ENCODE measurements around the gene HECW1.

Gene HECW1

GRCh38 chr7:43469051-43469450, 356.6 kb downstream of the HECW1 start:
- no peak for TF ChIP-seq CTCF (IDR thresholded peaks at IDR 0.05; ENCODE audit: control insufficient read depth, extremely low read depth, insufficient read depth)
- DNase-seq (ENCODE audit: low read depth), result no peak
- H3K4me3 ChIP-seq (ENCODE audit: low read depth, low read length), result no peak overlapping the region

GRCh38 chr7:43470110-43470509, 357.7 kb downstream of the HECW1 start:
- no peak overlapping the region for H3K4me3 ChIP-seq (ENCODE audit: low read depth, low read length)
- TF ChIP-seq CTCF (IDR thresholded peaks at IDR 0.05; ENCODE audit: control insufficient read depth, extremely low read depth, insufficient read depth), result no peak

DNA sequence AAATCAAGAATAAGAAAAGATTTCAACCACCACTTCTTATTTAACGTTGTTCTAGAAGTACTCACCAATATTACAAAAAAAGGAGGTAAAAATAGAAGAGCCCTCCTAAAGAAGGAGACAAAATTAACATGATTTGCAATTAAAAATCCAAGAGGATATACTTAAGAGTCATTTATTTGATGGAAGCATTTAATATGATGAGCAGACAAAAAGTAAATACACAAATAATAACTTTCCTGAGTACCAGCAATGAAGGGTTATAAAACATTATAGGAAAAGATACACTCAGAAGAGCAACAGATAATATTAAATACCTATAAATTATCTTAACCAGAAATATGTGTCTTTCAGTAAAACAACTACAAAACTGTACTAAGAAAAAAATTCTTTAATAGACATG, 363.5 kb downstream of the HECW1 start:
- H3K4me3 ChIP-seq (ENCODE audit: low read depth, low read length), result no peak overlapping the region
- no peak for TF ChIP-seq CTCF (IDR thresholded peaks at IDR 0.05; ENCODE audit: control insufficient read depth, extremely low read depth, insufficient read depth)
- DNase-seq (ENCODE audit: low read depth), result no peak

More at GRCh38 chr7:43470110-43470509, 357.7 kb downstream of the HECW1 start:
- DNase-seq (ENCODE audit: low read depth), result no peak

- DNase-seq (ENCODE audit: low read depth), result no peak
- no peak for TF ChIP-seq CTCF (IDR thresholded peaks at IDR 0.05; ENCODE audit: control insufficient read depth, extremely low read depth, insufficient read depth)
- H3K4me3 ChIP-seq (ENCODE audit: low read depth, low read length), result no peak overlapping the region
Observed at GRCh38 chr7:43476896-43477295, 364.4 kb downstream of the HECW1 start.

GRCh38 chr7:43479042-43479441, 366.6 kb downstream of the HECW1 start:
- TF ChIP-seq CTCF (IDR thresholded peaks at IDR 0.05; ENCODE audit: control insufficient read depth, extremely low read depth, insufficient read depth), result peak; percentile 26; the same call in 1 of the 2 replicates
- DNase-seq (ENCODE audit: low read depth), result no peak
- no peak overlapping the region for H3K4me3 ChIP-seq (ENCODE audit: low read depth, low read length)

- no peak for TF ChIP-seq CTCF (IDR thresholded peaks at IDR 0.05; ENCODE audit: control insufficient read depth, extremely low read depth, insufficient read depth)
- DNase-seq (ENCODE audit: low read depth), result no peak
- no peak overlapping the region for H3K4me3 ChIP-seq (ENCODE audit: low read depth, low read length)
Observed at GRCh38 chr7:43479543-43479942, 367.1 kb downstream of the HECW1 start.

- H3K4me3 ChIP-seq (ENCODE audit: low read depth, low read length), result no peak overlapping the region
- no peak for DNase-seq (ENCODE audit: low read depth)
- TF ChIP-seq CTCF (IDR thresholded peaks at IDR 0.05; ENCODE audit: control insufficient read depth, extremely low read depth, insufficient read depth), result no peak
Observed at GRCh38 chr7:43480581-43480980, 368.1 kb downstream of the HECW1 start.

All from LNCaP clone FGC (cell line).